HG03196 (cell line): Measurements from ENCODE around the gene PGS1.

Experiments
- ATAC-seq: cut with Tn5 transposase; IDR thresholded peaks from one replicate; pipeline ENCODE4 v1.9.1; 2021; ENCODE audit not compliant: unreplicated experiment

The PGS1 gene

DNA sequence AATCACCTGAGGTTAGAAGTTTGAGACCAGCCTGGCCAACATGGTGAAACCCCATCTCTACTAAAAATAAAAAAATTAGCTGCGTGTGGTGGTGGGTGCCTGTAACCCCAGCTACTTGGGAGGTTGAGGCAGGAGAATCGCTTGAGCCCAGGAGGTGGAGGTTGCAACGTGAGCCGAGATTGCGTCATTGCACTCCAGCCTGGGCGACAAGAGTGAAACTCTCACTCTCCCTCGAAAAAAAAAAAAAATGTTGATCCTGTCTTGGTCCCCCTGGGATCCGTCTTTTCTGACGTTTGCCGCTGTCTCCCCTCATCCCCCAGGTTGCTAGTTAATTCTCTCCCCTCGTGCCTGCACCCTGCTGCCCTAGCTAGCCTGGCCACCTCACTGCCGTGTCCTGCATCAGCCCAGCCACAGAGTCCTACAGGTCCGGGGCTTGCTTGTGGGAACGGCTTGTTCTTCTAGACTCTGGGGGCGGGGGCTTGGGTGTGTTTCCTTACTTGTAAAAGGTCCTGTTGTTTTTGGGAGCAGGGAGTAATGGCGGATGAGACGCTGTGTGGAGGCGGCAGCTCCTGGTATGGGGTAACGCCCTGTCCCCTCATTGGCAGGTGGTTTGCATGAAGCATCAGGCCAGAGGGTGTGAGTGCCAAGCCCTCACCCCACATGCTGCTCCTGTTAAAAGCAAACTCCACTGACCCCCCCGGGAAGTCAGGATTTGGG, 44.6 kb downstream of the PGS1 start:
- no peak for ATAC-seq

DNA sequence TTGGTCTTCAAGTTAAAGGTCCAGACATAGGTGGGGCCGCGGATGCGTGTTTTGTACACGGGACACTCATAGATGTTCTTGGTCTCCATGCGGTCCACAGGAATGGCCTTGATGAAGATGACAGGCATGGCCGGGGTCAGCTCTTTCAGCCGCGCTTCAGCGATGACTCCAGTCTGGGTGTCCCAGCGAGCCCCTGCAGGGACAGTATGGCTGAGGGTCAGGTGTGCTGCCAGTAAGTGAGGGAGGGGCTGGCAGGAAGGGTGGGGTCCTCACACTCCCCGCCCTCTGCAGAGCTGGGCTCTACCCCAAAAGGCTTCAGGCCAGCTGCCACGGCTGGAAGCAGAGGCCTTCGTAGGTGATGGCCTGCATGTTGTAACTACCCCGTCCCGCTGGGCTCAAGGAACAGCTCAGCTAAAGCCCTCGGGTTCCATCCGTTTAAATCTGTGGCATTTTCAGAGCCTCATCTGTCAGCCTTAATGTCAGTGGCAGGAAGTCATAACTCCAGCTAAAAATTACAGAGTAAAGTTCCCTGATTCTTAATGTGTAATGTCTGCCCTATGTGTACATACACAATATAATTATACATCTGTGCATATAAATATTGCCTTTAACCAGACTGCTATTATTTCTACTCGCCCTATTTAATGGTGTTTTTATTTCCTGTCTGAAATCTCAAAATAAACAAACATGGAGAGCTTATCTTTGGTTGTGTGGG, 45.7 kb downstream of the PGS1 start:
- no peak for ATAC-seq

DNA sequence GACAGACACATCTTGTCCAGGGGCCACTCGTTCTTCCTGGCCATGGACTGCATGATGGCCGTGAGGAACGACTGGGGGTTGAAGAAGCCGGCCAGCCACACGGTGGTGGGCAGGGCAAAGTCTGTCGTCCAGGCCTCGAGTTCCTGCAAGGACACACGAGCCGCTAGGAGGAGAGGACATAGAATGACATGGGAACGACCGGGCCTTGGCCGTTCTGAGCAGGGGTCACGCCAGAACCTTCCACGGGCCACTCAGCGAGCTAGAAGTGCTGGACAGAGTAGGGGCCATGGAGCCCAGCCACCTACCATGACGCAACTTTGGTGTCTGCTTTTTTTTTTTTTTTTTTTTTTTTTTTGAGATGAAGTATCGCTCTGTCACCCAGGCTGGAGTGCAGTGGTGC, 47.0 kb downstream of the PGS1 start:
- ATAC-seq, result no peak

DNA sequence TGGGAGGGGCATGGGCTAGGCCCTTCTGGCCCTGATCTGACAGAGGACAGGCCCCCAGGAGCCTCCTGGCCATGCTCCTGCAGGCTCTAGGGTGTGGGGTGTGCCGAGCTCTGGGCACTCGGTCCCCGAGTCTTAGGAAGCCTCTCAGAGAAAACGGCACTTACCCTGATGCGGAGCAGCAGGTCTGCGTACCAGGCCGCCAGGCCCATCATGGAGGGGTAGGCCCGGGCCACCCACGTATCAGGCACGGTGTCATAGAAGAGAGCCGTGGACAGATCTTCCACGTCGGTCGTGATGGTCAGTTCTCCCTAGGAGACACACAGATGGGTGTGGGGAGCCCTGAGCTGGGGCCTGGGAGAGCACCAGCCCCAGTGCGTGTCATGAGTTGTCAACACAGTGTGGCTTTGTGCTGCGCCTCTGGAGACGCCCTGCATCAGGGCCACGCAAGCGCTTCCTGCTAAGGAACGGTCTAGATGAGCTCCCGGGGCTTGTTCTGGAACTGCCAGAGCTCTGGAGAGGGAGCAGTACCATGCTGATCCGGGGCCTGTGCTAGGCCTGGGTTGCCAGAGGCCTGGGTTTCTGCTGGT, 47.9 kb downstream of the PGS1 start:
- ATAC-seq, result no peak

DNA sequence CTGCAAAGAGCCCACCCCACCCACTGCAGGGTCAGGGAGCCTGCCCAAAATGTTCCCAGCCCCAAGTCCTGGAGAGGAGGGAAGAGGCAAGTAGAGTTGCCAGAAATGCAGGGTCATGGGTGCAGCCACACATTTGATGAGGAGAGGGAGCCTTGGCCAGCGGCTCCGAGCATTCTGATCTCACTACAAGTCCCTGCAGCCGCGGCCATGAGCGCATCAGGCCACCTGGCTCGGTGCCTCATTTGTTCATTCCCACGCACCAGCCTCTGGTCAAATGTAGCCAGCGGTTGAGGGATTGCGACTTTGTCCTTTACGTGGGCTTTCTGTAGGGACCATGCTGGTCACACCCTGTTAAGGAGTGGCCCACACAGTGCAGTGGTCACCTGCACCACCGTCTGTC, 48.7 kb downstream of the PGS1 start:
- ATAC-seq, result no peak

DNA sequence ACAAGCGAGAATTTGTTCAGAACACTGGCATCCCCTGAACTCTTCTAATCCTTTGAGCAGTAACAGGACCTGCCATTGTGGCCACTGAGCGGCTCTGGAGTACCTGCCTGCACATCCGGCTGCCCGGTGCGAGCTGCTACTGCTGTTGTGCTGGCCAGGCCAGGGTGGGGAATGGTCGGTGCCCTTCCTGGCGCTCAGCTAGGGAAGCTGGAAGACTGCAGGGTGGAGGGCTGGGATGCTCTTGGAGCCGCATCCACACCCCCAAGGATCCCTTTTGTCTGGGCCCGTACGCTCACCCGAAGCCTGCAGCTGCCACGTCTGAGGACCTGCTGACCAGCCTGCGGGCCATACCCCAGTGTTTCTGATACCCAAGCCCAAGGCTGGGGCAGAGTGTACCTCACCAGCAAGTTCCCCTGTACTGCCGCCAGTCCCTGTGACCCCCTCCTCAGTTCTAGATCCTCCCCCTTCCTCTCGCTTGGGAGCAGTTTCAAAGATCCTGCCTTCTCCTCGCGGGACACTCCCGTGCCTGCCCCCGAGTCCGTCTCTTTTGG, 49.7 kb downstream of the PGS1 start:
- ATAC-seq, result no peak

DNA sequence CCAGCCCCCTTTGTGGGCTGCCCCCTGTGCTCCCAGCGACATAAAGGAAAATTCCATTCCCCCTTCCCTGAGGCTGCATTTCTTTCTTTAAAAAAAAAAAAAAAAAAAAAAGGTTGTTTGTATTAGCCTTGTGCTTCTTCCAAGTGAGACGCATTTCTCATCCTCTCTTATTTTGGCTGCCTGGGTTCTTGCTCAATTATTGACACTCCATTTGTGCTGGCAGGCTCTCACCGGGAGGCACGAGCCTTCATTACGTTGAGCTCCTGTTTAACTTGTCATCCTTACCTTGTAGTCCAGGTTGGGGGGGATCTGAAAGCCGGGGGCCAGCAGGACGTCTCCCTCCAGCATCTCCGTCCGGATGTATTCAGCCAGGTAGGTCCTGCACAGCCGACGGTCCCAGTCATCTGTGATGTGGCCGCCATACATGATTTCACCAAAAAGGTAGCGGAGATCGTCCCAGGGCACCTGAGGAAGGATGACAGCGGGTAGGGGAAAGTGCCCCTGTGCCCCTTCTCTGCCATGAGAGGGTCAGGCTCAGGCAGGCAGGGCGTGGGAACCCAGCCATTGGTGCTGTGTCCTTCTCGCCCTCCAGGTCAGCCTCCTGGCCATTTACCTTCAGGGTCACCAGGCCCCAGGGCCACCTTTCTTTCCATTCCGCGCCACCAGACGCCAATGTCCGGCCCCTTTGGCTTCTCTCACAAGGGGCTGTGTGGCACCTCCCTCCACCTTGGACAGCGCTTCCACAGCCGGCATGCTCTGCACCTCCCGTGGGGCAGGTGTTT, 50.6 kb downstream of the PGS1 start:
- ATAC-seq, result no peak

DNA sequence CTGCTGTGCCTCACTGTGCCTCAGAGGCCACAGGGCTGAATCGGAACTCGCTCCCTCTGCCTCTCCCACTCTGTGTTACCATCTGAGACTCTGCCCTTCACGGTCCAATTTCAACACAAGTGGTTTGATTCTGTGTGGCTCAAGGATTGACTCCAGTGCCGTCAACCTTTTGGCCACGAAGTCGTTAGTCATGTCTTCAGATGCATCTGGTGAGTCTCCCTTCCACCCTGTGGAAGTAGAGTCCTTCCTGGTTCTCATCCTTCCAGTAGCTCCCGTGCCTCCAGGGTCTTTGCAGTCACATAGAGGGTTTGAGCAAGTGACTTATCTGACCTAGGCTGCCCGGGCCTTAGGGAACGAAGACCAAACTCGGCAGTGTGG, 51.2 kb downstream of the PGS1 start:
- no peak for ATAC-seq

DNA sequence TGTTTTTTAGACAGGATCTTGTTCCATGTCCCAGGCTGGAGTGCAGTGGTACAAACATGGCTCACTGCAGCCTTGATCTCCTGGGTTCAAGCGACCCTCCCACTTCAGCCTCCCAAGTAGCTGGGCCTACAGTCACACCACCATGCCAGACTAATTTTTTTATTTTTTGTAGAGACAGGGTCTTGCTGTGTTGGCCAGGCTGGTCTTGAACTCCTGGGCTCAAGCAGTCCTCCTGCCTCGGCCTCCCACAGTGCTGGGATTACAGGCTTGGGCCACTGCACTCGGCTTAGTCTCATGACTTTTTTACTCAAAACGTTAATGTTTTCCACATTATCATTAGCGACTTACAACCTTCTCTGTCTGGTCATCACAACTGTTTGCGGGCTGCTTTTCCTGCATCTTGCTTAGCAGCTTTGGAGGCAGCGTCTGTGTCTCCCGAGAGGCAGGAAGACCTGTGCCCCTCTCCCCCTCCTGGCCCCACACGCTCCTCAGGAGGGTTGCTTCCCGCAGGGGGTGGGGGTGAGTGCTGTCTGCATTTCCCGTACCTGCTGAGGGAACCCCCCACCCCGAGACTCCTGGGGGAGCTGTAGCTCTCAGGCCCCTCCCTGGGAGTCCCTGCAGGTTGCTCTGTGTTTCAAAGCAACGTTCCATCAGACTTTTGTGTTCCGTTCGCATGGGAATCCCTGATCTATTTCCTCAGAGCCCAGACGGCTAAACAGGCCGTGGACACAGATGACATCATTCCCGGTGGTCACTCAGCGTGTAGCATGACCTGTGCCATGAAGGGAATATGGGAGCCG, 52.6 kb downstream of the PGS1 start:
- ATAC-seq, result no peak

DNA sequence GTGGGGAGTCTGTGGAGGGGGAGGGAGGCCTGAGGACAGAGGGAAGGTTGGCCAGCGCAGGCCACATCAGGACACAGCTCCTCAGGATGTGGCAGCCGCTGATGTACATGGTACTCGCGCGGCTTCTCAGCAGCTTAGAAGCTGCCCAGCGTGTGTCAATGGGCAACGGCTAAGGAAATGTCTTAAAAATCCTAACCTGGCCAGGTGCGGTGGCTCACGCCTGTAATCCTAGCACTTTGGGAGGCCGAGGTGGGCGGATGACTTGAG, 53.2 kb downstream of the PGS1 start:
- ATAC-seq, result no peak

DNA sequence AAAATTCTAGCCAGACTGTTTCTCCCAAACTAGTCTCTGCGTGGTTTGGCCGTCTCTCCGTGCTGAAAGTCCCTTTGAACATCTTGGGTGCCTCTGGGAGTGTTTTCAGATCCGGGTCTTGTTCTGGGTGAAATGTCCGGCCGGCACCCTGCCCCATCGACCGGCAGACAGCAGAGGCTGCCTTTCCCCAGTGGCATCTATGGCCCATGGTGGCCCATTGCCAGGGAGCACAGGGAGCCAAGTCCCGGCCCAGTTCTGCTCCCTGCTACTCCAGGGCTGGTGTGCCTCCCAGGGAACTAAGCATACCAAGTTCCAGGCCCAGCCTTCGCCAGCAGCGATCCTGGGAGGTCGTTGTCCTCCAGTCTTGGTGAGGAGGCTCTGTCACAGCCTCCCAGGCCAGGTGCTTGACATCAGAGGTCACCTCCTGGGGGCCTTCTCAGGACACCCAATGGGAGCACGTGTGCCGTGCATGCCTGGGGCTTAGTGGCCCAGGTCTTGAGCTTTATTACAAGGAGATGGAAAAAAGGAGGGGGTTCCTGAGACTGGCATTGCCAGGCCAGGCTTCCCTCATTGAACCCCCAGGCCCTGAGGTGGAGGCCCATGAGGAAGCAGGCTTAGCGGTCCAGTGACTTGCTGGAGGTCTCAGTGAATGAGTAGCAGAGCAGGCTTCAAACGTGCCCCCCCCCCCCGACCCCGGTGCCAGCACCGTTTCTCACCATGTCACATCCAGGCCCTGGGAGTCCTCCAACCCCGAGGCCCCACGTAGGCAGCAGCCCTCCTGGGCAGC, 54.0 kb downstream of the PGS1 start:
- ATAC-seq, result no peak

DNA sequence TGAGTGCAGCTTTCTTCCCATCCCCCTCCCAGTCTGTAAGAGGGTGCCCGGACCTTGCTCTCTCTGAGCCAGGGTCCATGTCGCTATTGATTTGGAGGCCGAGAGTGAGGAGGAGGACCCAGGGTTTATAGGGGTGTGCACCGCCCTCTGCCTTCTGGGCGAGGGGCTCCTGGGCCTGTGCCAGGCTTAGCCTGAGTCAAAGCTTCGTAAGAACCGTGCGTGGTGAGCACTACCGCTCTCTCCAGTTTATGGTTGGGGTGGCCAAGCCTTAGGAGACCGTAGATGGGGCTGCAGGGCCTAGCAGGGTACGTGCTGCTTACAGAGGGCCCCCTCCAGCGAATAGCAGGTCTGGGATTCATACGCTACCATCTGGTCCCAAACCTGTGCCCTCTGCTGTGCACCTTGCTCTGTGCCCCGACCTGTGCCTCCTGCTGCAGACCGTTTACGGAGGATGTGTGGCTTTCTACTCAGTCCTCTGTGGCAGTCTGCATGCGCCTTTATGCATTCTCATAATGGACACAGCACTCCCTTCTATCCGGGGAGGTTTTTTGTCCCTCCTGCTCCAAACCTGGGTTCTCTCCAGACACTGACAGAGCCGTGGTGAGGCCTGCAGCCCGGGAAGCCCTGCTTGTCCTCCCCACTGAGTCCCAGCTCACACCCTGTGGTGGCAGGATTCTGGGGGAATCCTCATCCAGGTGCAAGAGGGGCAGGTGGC, 54.7 kb downstream of the PGS1 start:
- no peak for ATAC-seq

DNA sequence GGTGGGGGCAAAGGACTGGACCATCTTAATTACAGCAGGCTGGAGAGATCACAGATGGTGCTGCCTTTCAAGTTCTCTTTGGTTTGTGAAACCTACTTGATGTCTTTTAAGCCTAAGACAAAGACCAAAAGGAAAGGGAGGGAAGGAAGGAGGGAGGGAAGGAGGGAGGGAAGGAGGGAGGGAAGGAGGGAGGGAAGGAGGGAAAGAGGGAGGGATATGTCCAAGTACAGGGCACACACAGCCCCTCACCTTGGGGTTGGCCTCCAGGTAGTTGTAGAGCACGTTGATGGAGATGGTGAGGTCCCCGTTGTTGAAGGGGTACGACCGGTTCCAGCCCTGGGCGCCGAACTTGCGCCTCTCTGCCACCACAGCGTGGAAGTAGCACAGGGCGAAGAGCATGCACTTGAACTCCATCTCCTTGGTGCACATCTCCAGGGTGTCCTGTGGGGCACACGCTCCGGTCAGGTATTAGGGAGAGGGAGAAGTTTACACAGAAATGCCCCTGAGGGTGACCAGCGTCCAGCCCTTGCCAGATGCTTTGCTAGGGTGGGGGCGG, 55.4 kb downstream of the PGS1 start:
- ATAC-seq, result no peak

DNA sequence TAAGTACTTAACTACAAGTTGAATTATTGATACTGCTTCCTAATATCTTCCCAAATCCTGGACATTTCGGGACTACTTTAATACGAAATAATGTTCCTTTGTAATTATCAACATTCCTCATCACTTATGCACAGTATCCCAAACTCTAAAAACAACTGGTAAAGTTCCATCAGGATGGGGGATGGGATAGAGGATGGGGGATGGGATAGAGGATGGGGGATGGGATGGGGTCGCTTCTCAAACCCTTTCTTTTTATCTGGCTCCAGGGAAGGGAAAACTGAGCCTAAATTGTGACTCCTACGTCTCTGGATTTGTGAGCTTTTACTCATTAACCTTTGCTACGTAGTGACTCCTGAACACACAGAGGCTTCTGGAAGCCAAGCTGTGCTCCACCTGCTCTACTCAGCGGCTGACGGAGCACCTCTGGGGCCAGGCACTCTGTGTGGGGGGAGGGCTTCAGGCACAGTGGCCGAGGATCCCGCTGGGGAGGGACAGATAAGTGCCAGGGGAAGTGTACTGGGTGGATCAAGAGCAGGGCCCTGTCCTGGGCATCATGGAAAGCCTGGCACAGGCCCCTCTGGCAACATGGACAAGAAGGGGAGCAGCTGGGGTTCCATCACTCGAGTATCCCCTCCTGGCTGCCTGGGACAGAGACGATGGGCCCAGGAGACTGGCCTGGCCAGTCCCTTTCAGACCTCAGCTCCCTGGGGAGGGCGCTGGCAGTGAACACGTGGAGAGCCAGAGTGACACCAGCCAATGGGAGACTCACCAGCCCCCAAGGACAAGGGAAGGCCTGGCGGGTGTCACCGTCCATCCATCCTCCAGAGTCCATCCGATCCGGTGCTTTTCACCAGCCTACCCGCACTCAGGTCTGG, 56.2 kb downstream of the PGS1 start:
- ATAC-seq, result no peak

DNA sequence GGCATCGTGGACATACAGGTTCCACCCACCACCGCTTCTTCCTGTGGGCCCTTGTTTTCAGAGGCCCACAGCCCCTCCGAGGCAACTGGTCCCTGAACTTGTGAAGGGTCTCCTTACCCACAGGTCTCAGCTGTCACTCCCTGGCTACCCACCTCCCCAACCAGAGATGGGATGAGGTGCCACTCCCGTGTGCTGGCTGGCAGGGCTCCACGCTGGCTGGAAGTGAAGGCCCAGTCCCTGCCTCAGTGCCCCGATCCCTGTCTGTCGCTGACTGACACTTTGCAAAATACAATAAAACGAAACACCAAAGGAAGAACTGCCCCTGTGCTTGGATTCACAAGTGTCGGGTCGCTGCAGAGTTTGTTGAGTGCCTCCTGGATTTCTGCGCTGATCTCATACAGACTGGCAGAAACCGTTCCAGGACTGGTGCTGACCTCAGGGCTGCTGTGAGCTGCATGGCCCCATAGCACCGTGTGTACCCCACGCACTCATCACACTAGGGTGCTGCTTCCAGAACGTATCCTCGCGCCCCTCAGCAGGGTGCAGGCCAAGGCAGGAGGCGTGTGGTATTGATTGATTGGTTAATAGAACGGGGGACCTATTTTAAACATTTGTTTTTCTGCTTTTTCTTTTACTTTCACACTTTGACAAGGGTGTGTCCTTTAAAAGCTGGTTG, 57.0 kb downstream of the PGS1 start:
- ATAC-seq, result no peak

DNA sequence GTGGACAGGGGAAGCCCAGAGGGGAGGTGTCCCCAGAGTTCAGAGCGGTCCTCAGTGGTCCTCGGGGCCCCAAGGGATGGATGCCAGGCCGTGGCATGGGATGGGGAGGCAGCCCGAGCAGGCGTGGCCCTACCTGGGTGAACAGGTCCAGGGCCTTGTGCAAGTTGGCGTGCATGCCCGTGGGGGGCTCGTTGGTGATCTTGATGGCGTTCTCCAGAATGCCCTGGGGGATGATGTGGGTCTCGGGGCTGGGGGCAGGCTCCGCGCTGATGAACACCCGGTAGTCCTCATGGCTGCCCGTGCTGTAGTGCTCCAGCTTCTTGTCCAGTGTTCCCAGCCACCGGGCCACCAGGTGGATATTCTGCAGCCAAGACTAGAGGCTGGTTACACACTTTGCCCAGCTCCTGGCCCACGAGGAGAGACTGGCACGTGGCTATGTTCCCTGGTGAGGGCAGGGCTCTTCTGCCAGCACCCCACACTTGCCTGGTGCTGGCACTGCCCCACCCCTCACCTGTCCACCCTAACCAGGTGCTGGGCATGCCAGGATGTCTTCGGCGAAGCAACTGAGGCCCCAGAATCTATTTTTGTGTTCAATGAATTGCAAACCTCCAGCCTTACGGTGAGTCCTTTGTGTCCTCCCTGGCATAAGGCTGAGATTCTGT, 59.2 kb downstream of the PGS1 start:
- ATAC-seq, result no peak

DNA sequence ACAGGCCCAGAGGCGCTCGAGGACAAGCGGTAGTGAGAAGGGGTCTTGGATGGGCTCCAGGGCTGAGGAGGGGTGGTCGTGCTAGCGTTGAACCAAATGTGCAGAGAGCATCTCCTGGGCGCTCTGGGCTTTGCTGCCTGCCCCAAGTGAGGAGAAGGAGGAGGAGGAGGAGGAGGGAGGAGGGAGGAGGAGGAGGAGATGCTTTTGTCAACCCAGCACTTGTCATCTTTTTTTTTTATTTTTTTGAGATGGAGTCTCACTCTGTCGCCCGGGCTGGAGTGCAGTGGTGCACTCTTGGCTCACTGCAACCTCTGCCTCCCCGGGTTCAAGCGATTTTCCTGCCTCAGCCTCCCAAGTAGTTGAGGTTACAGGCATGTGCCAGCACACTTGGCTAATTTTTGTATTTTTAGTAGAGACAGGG, 59.8 kb downstream of the PGS1 start:
- ATAC-seq, result no peak
